HL-60/S4 treated with phorbol 12-myristate 13-acetate at 8.2 ng/mL for 4 days and 3 days (cell line): ENCODE measurements around the gene LDHAL6B.

Experiments used
- in situ Hi-C: fragments of 300-500 bp; cut with MboI; formaldehyde crosslinking; loops from 2 replicates; pipeline ENCODE4 v1.15.0; 2022; ENCODE audit warnings: low sequenced_read_pairs

The LDHAL6B gene

GRCh38 chr15:59206623-59207183 is at the start of gene LDHAL6B:
TSS of gene LDHAL6B (plus strand) at chr15:59206843. CDS start at chr15:59206941, 98 bp downstream.
- in situ Hi-C loops = no loop called here

GRCh38 chr15:59157396-59157795 is 49.2 kb upstream of the LDHAL6B start:
- in situ Hi-C loops = no loop called here

GRCh38 chr15:59157840-59158700 is 48.6 kb upstream of the LDHAL6B start:
- in situ Hi-C loops = no loop called here

- in situ Hi-C loops = no loop called here
Measured at GRCh38 chr15:59158701-59159034, 48.0 kb upstream of the LDHAL6B start.

- in situ Hi-C loops = no loop called here
Measured at GRCh38 chr15:59159210-59159609, 47.4 kb upstream of the LDHAL6B start.

GRCh38 chr15:59160880-59161593 is 45.6 kb upstream of the LDHAL6B start:
- in situ Hi-C loops = loop anchor here (10.0 kb wide), 1 partner anchor 334 kb away; no protein-coding TSS in a partner anchor

- in situ Hi-C loops = loop anchor here (10.0 kb wide), 1 partner anchor 333 kb away; no protein-coding TSS in a partner anchor
Measured at GRCh38 chr15:59162080-59162479, 44.6 kb upstream of the LDHAL6B start.

- in situ Hi-C loops = loop anchor here (10.0 kb wide), 1 partner anchor 329 kb away; no protein-coding TSS in a partner anchor
Measured at GRCh38 chr15:59165726-59166125, 40.9 kb upstream of the LDHAL6B start.

GRCh38 chr15:59166166-59166565 is 40.5 kb upstream of the LDHAL6B start:
- in situ Hi-C loops = loop anchor here (10.0 kb wide), 1 partner anchor 329 kb away; no protein-coding TSS in a partner anchor

- in situ Hi-C loops = loop anchor here (10.0 kb wide), 1 partner anchor 328 kb away; no protein-coding TSS in a partner anchor
Measured at GRCh38 chr15:59166601-59167265, 39.9 kb upstream of the LDHAL6B start.

- in situ Hi-C loops = loop anchor here (10.0 kb wide), 1 partner anchor 326 kb away; no protein-coding TSS in a partner anchor
Measured at GRCh38 chr15:59168536-59168935, 38.1 kb upstream of the LDHAL6B start.

- in situ Hi-C loops = loop anchor here (10.0 kb wide), 1 partner anchor 326 kb away; no protein-coding TSS in a partner anchor
Measured at GRCh38 chr15:59169251-59169708, 37.4 kb upstream of the LDHAL6B start.

- in situ Hi-C loops = no loop called here
Measured at GRCh38 chr15:59170295-59171066, 36.2 kb upstream of the LDHAL6B start.

GRCh38 chr15:59171067-59171397 is 35.6 kb upstream of the LDHAL6B start:
- in situ Hi-C loops = no loop called here

- in situ Hi-C loops = no loop called here
Measured at GRCh38 chr15:59172289-59172901, 34.2 kb upstream of the LDHAL6B start.

- in situ Hi-C loops = no loop called here
Measured at GRCh38 chr15:59173194-59173593, 33.4 kb upstream of the LDHAL6B start.

GRCh38 chr15:59174151-59174834 is 32.4 kb upstream of the LDHAL6B start:
- in situ Hi-C loops = no loop called here

GRCh38 chr15:59174835-59175831 is 31.5 kb upstream of the LDHAL6B start:
- in situ Hi-C loops = no loop called here
